ENCODE measurements around the gene CTRB1.

GRCh38 chr16:75204410-75204758 lies 14.4 kb upstream of the CTRB1 start:
- no peak for TF ChIP-seq GATA3 (IDR thresholded peaks at IDR 0.05; ENCODE audit: low read depth, low read length)
- no peak for TF ChIP-seq GATA2 (IDR thresholded peaks at IDR 0.05; ENCODE audit: low read depth, low read length)

Measured in SH-SY5Y (cell line).